BJ (cell line): ENCODE results near the gene CCDC102B. TPM values are rescaled to one million over a fixed set of nuclear protein-coding genes. Genes with fewer than 3 reads are reported as not detected.
A peak's percentile ranks its signal among the peaks of the same experiment; 100 is the strongest.

Experiments
- CTCF ChIA-PET: fragments of 350-600 bp; formaldehyde crosslinking; extraction: SDS; loops from one replicate; lab custom pipeline; 2021; ENCODE audit warnings: antibody characterized with exemption, inconsistent platforms; lab: Yijun Ruan, JAX
- POLR2A ChIA-PET: fragments of 300-600 bp; sonication (Branson Sonifier 250); formaldehyde crosslinking; extraction: SDS; loops from one replicate; lab custom pipeline; 2021; ENCODE audit warnings: antibody characterized with exemption; lab: Charles Lee
- DNase-seq: peaks from one replicate; pipeline ENCODE4 v3.0.0-alpha.2; 2011; ENCODE audit warnings: low read depth
- H3K27me3 ChIP-seq: 2 replicates; pipeline ENCODE4 v1.6.0; 2011; ENCODE audit warnings: low read length; ENCODE audit not compliant: control insufficient read depth, insufficient read depth
- H3K36me3 ChIP-seq: 2 replicates; pipeline ENCODE4 v1.5.1; 2011; ENCODE audit warnings: low read length; ENCODE audit not compliant: control insufficient read depth, insufficient read depth
- H3K4me3 ChIP-seq: 2 replicates; pipeline ENCODE4 v1.5.1; 2011; ENCODE audit warnings: low read depth, mild to moderate bottlenecking, control low read depth, low read length
- CTCF ChIP-seq: IDR thresholded peaks from 2 replicates; pipeline ENCODE4 v1.5.1; 2011; ENCODE audit warnings: low read depth, mild to moderate bottlenecking, control low read depth, inconsistent platforms, low read length, moderate library complexity; ENCODE audit not compliant: insufficient read depth
- polyA minus RNA-seq: library from RNA; depleted of rRNA, polyadenylated mRNA; stranded (reverse); fragments of >200 nt; gene quantifications from 2 replicates; pipeline ENCODE4 v1.2.3, GENCODE V29; 2011; rRNA and poly(A)+ RNA removed
- polyA plus RNA-seq: library from polyadenylated mRNA; depleted of rRNA; stranded (reverse); fragments of >200 nt; gene quantifications from 2 replicates; pipeline ENCODE4 v1.2.3, GENCODE V29; 2011; rRNA removed

The CCDC102B gene
- polyA plus RNA-seq (2.8 and 3.4 TPM in 2 replicates), polyA minus RNA-seq (3.7 and 9.2 TPM in 2 replicates)

GRCh38 chr18:68797871-68798270 is at the start of gene CCDC102B:
Gene CCDC102B (plus strand): TSS chr18:68798080. CDS start chr18:68836764, 38,684 bp downstream.
- peak; percentile 94 for DNase-seq
- no peaks in the 10 kb centered on the region for H3K27me3 ChIP-seq
- H3K4me3 ChIP-seq: peak within 1 kb of the TSS; percentile 27
- no peaks in the 10 kb centered on the region for H3K36me3 ChIP-seq
- POLR2A ChIA-PET: no interaction called here
- CTCF ChIA-PET: interaction anchor here (0.6 kb wide), 1 partner anchor 16 kb away, joined by 3 read pairs; no protein-coding TSS in a partner anchor
- TF ChIP-seq CTCF: no peak

- CTCF ChIA-PET: interaction anchor here (1.0 kb wide), 1 partner anchor 16 kb away, joined by 6 read pairs; no protein-coding TSS in a partner anchor
- POLR2A ChIA-PET: no interaction called here
- H3K4me3 ChIP-seq: no peak overlapping the region
- no peaks in the 10 kb centered on the region for H3K27me3 ChIP-seq
- DNase-seq: no peak
- no peak for TF ChIP-seq CTCF
- no peaks in the 10 kb centered on the region for H3K36me3 ChIP-seq
Measured at GRCh38 chr18:68757126-68757525, 40.8 kb upstream of the CCDC102B start.

GRCh38 chr18:68759308-68759707 is 38.6 kb upstream of the CCDC102B start:
- H3K27me3 ChIP-seq: no peaks in the 10 kb centered on the region
- DNase-seq: no peak
- H3K36me3 ChIP-seq: no peaks in the 10 kb centered on the region
- POLR2A ChIA-PET: no interaction called here
- no peak overlapping the region for H3K4me3 ChIP-seq
- CTCF ChIA-PET: interaction anchor here (0.6 kb wide), 1 partner anchor 1322 kb away, joined by 3 read pairs; no protein-coding TSS in a partner anchor
- no peak for TF ChIP-seq CTCF

GRCh38 chr18:68763083-68763482 is 34.8 kb upstream of the CCDC102B start:
- ChIA-PET CTCF (no interaction called here), POLR2A (no interaction called here)
- Histone ChIP-seq H3K4me3 (no peak overlapping the region), H3K27me3 (no peaks in the 10 kb centered on the region), H3K36me3 (no peaks in the 10 kb centered on the region)
- no peak for DNase-seq
- no peak for TF ChIP-seq CTCF

GRCh38 chr18:68764016-68764415 is 33.9 kb upstream of the CCDC102B start:
- no peak overlapping the region for H3K4me3 ChIP-seq
- H3K36me3 ChIP-seq: no peaks in the 10 kb centered on the region
- ChIA-PET POLR2A (no interaction called here), CTCF (interaction anchor here (1.2 kb wide), 1 partner anchor 9 kb away, joined by 3 read pairs; no protein-coding TSS in a partner anchor)
- H3K27me3 ChIP-seq: no peaks in the 10 kb centered on the region
- TF ChIP-seq CTCF: no peak
- no peak for DNase-seq
